ENCODE measurements around the gene C9. TPM values are rescaled to one million over a fixed set of nuclear protein-coding genes. Genes with fewer than 3 reads are reported as not detected.
A peak's percentile ranks its signal among the peaks of the same experiment; 100 is the strongest.

Gene C9
- total and polyA plus RNA-seq, 2 donors (not counting 1 experiment from before 2014, with no cell fraction given) = not detected

DNA sequence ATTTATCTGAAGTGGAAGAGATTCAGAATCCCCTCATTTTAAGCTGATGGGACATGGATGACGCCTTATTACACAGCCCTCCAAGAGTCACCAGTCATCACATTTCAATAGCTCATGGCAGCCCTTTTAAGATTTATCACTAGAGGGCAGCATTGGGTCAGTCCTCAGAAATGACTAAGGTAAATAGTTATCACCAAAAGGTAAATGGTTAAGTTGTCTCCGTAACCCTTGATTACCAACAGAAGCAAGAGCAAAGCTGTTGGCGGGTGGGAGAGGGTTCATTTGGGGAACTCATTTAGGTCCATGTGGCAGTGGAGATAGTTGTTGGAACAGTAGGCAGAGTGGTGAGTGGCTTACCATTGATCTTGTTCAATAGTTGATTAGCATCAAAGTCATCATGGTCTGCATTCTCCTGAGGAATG lies 12.0 kb upstream of the C9 start:
- Mint-ChIP-seq H3K9me3 (ENCODE audit: insufficient read depth) (no peaks in the 10 kb centered on the region), H3K4me3 (no peak overlapping the region), H3K27me3 (peaks cover 3% of the 10 kb centered on the region), H3K27ac (no peak overlapping the region), H3K4me1 (no peaks in the 10 kb centered on the region)
- no peaks in the 10 kb centered on the region for H3K27me3 ChIP-seq (replicated peaks in 1 of 4; ENCODE audit: control extremely low read depth in 1 of 4, control insufficient read depth in 3 of 4, insufficient read depth in 4 of 4, low read length in 3 of 4)
- H4K20me1 ChIP-seq (ENCODE audit: control insufficient read depth, insufficient read depth, low read length, poor library complexity, severe bottlenecking) = no peaks in the 10 kb centered on the region
- no peaks in the 10 kb centered on the region for H3K9me3 ChIP-seq (ENCODE audit: control extremely low read depth in 1 of 3, control insufficient read depth in 2 of 3, insufficient read depth in 1 of 3, low read length in 2 of 3)
- ATAC-seq (ENCODE audit: low read depth) = peak; percentile 31
- intact Hi-C loops (cut with micrococcal nuclease) = no loop called here
- 68% methylated on average over 2 of the region's 3 CpGs for WGBS (ENCODE audit: insufficient coverage)
- H3K4me3 ChIP-seq (ENCODE audit: control extremely low read depth in 1 of 5, extremely low read depth in 1 of 5, insufficient read depth in 1 of 5, low read depth in 2 of 5, low read length in 4 of 5) = no peak overlapping the region
- H3K9ac ChIP-seq (ENCODE audit: low read length) = no peak overlapping the region
- H3K79me2 ChIP-seq (ENCODE audit: control insufficient read depth, insufficient read depth, low read length) = no peaks in the 10 kb centered on the region
- H2AFZ ChIP-seq (ENCODE audit: insufficient read depth, low read depth, low read length, poor library complexity, severe bottlenecking) = no peak overlapping the region
- TF ChIP-seq, protein P1, sequence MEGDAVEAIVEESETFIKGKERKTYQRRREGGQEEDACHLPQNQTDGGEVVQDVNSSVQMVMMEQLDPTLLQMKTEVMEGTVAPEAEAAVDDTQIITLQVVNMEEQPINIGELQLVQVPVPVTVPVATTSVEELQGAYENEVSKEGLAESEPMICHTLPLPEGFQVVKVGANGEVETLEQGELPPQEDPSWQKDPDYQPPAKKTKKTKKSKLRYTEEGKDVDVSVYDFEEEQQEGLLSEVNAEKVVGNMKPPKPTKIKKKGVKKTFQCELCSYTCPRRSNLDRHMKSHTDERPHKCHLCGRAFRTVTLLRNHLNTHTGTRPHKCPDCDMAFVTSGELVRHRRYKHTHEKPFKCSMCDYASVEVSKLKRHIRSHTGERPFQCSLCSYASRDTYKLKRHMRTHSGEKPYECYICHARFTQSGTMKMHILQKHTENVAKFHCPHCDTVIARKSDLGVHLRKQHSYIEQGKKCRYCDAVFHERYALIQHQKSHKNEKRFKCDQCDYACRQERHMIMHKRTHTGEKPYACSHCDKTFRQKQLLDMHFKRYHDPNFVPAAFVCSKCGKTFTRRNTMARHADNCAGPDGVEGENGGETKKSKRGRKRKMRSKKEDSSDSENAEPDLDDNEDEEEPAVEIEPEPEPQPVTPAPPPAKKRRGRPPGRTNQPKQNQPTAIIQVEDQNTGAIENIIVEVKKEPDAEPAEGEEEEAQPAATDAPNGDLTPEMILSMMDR (IDR thresholded peaks at IDR 0.05) = peak; percentile 78
- no peak for TF ChIP-seq EZH2 (IDR thresholded peaks at IDR 0.05; ENCODE audit: borderline replicate concordance, insufficient read depth, low read depth, low read length, poor library complexity, severe bottlenecking)
- no peak overlapping the region for H3K27ac ChIP-seq (ENCODE audit: low read length in 2 of 2)
- DNase-seq = peak; percentile 58
- ChIA-PET POLR2A (no interaction called here), CTCF (interaction anchor here (0.6 to 6.1 kb wide), 20 partner anchors 9 to 1000 kb away, joined by 3 to 119 read pairs (median 4); no protein-coding TSS in a partner anchor)
- no peaks in the 10 kb centered on the region for H3K4me1 ChIP-seq (ENCODE audit: control insufficient read depth in 2 of 2, insufficient read depth in 2 of 2, low read length in 2 of 2)
- no peak overlapping the region for H3K4me2 ChIP-seq (replicated peaks; ENCODE audit: low read depth, low read length, poor library complexity, severe bottlenecking)
- no peaks in the 10 kb centered on the region for H3K36me3 ChIP-seq (replicated peaks in 1 of 2; ENCODE audit: control extremely low read depth in 1 of 2, control insufficient read depth in 1 of 2, extremely low read depth in 1 of 2, insufficient read depth in 2 of 2, low read length in 1 of 2)

DNA sequence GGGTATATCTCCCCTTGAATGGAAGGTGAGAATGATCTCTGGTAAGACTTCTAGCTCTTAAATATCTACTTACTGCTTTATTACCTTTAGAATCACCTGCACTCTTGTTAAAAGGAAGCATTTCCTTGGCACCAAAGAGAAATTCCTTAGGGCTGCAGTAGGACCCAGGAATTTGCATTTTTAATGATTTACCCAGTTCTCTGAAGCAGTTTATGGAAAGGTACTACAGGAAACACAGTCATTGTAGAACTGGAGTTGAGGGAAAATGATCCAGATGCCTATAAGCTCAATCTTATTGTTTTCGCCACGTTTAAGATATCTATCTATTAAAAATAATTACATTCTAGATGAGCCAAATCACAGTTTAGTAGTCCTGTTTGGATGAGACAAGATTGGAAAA lies 9.5 kb upstream of the C9 start:
- Histone ChIP-seq H3K79me2 (ENCODE audit: control insufficient read depth, insufficient read depth, low read length) (no peaks in the 10 kb centered on the region), H3K36me3 (replicated peaks in 1 of 2; ENCODE audit: control extremely low read depth in 1 of 2, control insufficient read depth in 1 of 2, extremely low read depth in 1 of 2, insufficient read depth in 2 of 2, low read length in 1 of 2) (no peaks in the 10 kb centered on the region), H3K4me1 (ENCODE audit: control insufficient read depth in 2 of 2, insufficient read depth in 2 of 2, low read length in 2 of 2) (no peaks in the 10 kb centered on the region), H3K4me3 (ENCODE audit: control extremely low read depth in 1 of 5, extremely low read depth in 1 of 5, insufficient read depth in 1 of 5, low read depth in 2 of 5, low read length in 4 of 5) (no peak overlapping the region), H2AFZ (ENCODE audit: insufficient read depth, low read depth, low read length, poor library complexity, severe bottlenecking) (no peak overlapping the region), H3K27ac (ENCODE audit: low read length in 2 of 2) (no peak overlapping the region), H3K9me3 (ENCODE audit: control extremely low read depth in 1 of 3, control insufficient read depth in 2 of 3, insufficient read depth in 1 of 3, low read length in 2 of 3) (no peaks in the 10 kb centered on the region), H3K27me3 (replicated peaks in 1 of 4; ENCODE audit: control extremely low read depth in 1 of 4, control insufficient read depth in 3 of 4, insufficient read depth in 4 of 4, low read length in 3 of 4) (no peaks in the 10 kb centered on the region), H4K20me1 (ENCODE audit: control insufficient read depth, insufficient read depth, low read length, poor library complexity, severe bottlenecking) (no peaks in the 10 kb centered on the region), H3K4me2 (replicated peaks; ENCODE audit: low read depth, low read length, poor library complexity, severe bottlenecking) (no peak overlapping the region), H3K9ac (ENCODE audit: low read length) (no peak overlapping the region)
- Mint-ChIP-seq H3K27ac (no peak overlapping the region), H3K4me3 (no peak overlapping the region), H3K9me3 (ENCODE audit: insufficient read depth) (no peaks in the 10 kb centered on the region), H3K27me3 (peaks cover 5% of the 10 kb centered on the region), H3K4me1 (no peaks in the 10 kb centered on the region)
- DNase-seq = no peak
- POLR2A ChIA-PET = no interaction called here
- intact Hi-C loops (cut with micrococcal nuclease) = no loop called here
- CTCF ChIA-PET = interaction anchor here (1.3 to 2.7 kb wide), 3 partner anchors 8 to 197 kb away, joined by 3 to 20 read pairs (median 4); no protein-coding TSS in a partner anchor
- no CpG with 5 or more reads among the region's 2 CpGs for WGBS (ENCODE audit: insufficient coverage)
- no peak for ATAC-seq (ENCODE audit: low read depth)
- no peak for TF ChIP-seq EZH2 (IDR thresholded peaks at IDR 0.05; ENCODE audit: borderline replicate concordance, insufficient read depth, low read depth, low read length, poor library complexity, severe bottlenecking)
- TF ChIP-seq, protein P1 (IDR thresholded peaks at IDR 0.05) = no peak
